HG02798 (cell line): Measurements from ENCODE around the gene RASSF8.

Experiments used
- ATAC-seq: cut with Tn5 transposase; IDR thresholded peaks from one replicate; pipeline ENCODE4 v1.9.1; 2021; ENCODE audit warnings: mild to moderate bottlenecking; ENCODE audit not compliant: unreplicated experiment, poor library complexity

Gene RASSF8

GRCh38 chr12:25958428-25959070, at the start of gene RASSF8:
Gene RASSF8 (plus strand): TSS chr12:25958682. CDS start chr12:26055344, 96,662 bp downstream.
- peak; percentile 94 for ATAC-seq

GRCh38 chr12:25914551-25914950, 43.9 kb upstream of the RASSF8 start:
- ATAC-seq, result no peak

GRCh38 chr12:25924491-25925001, 33.9 kb upstream of the RASSF8 start:
- no peak for ATAC-seq

- no peak for ATAC-seq
These were observed 33.4 kb upstream of the RASSF8 start for GRCh38 chr12:25925064-25925463.

- ATAC-seq, result no peak
These were observed 31.9 kb upstream of the RASSF8 start for GRCh38 chr12:25926536-25926935.

GRCh38 chr12:25929142-25929541, 29.3 kb upstream of the RASSF8 start:
- ATAC-seq, result no peak

- no peak for ATAC-seq
These were observed 25.5 kb upstream of the RASSF8 start for GRCh38 chr12:25932971-25933370.

GRCh38 chr12:25934456-25934855, 24.0 kb upstream of the RASSF8 start:
- no peak for ATAC-seq

- no peak for ATAC-seq
These were observed 22.9 kb upstream of the RASSF8 start for GRCh38 chr12:25935355-25936144.

GRCh38 chr12:25937096-25937495, 21.4 kb upstream of the RASSF8 start:
- no peak for ATAC-seq

GRCh38 chr12:25938581-25938980, 19.9 kb upstream of the RASSF8 start:
- no peak for ATAC-seq

GRCh38 chr12:25939606-25940005, 18.9 kb upstream of the RASSF8 start:
- ATAC-seq, result no peak

- ATAC-seq, result no peak
These were observed 17.6 kb upstream of the RASSF8 start for GRCh38 chr12:25940886-25941285.

- ATAC-seq, result no peak
These were observed 15.8 kb upstream of the RASSF8 start for GRCh38 chr12:25942709-25943108.

GRCh38 chr12:25943940-25944339, 14.5 kb upstream of the RASSF8 start:
- ATAC-seq, result no peak

GRCh38 chr12:25949343-25949742, 9.1 kb upstream of the RASSF8 start:
- ATAC-seq, result no peak

GRCh38 chr12:25950329-25951115, 8.0 kb upstream of the RASSF8 start:
- no peak for ATAC-seq

- peak; percentile 1 for ATAC-seq
These were observed 572 bp upstream of the RASSF8 start for GRCh38 chr12:25957793-25958427.

GRCh38 chr12:25959071-25959961, 834 bp downstream of the RASSF8 start:
- ATAC-seq, result peak; percentile 45
